ENCODE results near the gene CDH12. TPM values are rescaled to one million over a fixed set of nuclear protein-coding genes. Genes with fewer than 3 reads are reported as not detected.

CDH12 gene
- total RNA-seq, 4 donors from 2014 or later = not detected

DNA sequence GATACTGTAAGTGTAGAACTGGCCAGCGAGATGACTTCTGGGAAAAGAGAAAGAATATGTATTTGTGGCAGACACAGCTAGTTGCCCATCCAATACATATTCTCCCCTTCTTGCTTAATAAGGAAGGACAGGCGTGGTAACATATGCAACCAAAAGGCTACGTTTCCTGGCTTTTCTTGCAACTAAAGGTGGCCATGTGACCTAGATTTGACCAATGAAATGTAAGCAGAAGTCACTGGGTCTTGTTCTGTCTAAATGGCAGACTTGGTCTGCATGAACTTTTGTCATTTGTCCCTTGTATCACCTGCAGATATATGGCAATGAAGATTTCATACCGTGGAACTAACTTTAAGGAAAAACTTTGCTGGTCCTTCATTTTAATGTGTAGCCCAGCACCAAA, 183.8 kb downstream of the CDH12 start:
- TF ChIP-seq, protein P1, sequence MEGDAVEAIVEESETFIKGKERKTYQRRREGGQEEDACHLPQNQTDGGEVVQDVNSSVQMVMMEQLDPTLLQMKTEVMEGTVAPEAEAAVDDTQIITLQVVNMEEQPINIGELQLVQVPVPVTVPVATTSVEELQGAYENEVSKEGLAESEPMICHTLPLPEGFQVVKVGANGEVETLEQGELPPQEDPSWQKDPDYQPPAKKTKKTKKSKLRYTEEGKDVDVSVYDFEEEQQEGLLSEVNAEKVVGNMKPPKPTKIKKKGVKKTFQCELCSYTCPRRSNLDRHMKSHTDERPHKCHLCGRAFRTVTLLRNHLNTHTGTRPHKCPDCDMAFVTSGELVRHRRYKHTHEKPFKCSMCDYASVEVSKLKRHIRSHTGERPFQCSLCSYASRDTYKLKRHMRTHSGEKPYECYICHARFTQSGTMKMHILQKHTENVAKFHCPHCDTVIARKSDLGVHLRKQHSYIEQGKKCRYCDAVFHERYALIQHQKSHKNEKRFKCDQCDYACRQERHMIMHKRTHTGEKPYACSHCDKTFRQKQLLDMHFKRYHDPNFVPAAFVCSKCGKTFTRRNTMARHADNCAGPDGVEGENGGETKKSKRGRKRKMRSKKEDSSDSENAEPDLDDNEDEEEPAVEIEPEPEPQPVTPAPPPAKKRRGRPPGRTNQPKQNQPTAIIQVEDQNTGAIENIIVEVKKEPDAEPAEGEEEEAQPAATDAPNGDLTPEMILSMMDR (IDR thresholded peaks at IDR 0.05) = no peak
- DNase-seq (ENCODE audit: low spot score) (no peak), ATAC-seq (ENCODE audit: low FRiP score) (no peak)

DNA sequence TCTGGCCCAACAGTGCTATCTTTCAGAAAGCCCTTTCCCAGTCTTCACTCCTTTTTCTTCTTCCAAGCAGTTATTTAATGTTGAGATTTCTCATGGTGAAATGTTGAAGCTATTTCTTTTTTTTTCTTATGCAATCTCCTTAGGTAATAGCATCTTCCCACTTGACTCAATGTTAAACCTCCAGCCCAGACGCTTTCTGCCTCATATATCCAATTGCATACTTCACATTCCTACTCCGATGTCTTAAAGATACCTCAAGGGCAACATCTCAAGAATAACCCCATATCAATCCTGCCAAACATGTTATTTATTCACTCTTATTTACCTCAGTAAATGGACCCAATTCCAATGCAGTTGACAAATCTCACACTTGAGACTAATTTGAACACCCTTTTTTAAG, 187.3 kb downstream of the CDH12 start:
- TF ChIP-seq, protein P1 (IDR thresholded peaks at IDR 0.05) = no peak
- ATAC-seq (ENCODE audit: low FRiP score) (no peak), DNase-seq (ENCODE audit: low spot score) (no peak)

DNA sequence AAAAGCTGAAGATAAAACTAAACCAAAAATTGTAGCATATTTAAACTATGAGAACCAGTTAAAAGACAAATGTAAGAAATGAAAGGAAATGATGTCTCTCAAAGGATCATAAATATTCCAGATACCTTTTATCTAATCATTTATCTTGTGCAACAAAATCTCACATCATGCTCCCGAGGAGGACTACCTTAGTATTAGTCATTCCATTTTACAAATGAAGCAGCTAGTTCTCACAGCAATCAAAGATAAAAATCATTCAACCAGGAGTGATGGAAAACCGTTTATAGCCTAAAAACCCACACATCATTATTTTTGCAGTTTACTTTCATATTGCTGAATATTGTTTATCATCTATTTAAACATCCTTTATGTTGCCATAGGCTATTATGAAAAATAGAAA, 190.0 kb downstream of the CDH12 start:
- ATAC-seq (ENCODE audit: low FRiP score) (no peak), DNase-seq (ENCODE audit: low spot score) (no peak)
- TF ChIP-seq, protein P1 (IDR thresholded peaks at IDR 0.05) = no peak

DNA sequence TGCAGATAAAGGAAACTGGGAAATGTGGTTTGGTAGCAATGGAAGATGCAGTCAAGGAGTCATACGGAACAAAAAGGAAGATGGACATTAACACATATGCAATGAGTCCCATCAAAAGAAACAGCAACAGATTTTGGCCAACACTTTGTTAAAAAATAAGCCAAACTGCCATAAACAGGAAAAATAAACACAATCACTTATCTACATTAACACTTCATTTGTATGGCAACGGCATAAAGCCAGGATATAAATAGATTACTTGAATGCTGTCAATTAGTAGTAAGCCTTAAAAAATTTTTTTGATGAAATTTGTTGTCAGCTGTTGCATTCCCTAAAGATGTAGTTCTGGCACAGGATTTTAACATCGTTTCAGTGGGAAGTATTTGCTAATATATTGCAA, 190.8 kb downstream of the CDH12 start:
- no peak for ATAC-seq (ENCODE audit: low FRiP score)
- DNase-seq (ENCODE audit: low spot score) = no peak
- TF ChIP-seq, protein P1 (IDR thresholded peaks at IDR 0.05) = no peak

DNA sequence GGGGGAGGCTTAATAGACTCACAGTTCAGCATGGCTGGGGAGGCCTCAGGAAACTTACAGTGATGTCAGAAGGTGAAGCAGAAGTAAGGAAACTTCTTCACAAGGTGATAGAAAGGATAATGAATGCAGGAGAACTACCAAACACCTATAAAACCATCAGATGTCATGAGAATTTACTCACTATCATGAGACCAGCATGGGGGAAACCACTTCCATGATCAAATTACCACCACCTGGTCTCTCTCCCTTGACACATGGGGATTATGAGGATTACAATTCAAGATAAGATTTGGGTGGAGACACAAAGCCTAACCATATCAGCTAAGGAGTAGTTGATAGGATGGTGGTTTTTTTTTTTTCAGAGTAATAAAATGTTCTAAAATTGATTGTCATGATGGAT, 201.8 kb downstream of the CDH12 start:
- no peak for DNase-seq (ENCODE audit: low spot score)
- TF ChIP-seq, protein P1 (IDR thresholded peaks at IDR 0.05) = no peak
- ATAC-seq (ENCODE audit: low FRiP score) = no peak

DNA sequence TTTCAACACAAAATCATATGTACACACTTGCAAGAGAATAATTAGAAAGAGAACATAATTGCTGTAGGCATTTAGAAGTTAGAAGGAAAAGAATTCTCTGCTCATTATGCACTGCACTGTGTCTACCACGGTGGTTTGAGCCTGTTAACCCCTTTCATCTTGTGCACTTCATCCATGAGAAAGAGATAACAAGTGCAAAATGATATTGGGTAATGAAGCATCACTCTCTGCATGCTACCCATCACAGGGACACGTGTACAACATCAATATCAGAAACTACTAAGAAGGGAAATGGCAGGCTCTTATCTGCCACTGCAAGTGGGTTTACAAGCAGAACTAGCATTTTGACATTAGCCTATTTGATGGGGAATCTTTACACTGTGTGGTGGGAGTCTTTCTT, 202.6 kb downstream of the CDH12 start:
- DNase-seq (ENCODE audit: low spot score) (no peak), ATAC-seq (ENCODE audit: low FRiP score) (no peak)
- TF ChIP-seq, protein P1 (IDR thresholded peaks at IDR 0.05) = no peak

DNA sequence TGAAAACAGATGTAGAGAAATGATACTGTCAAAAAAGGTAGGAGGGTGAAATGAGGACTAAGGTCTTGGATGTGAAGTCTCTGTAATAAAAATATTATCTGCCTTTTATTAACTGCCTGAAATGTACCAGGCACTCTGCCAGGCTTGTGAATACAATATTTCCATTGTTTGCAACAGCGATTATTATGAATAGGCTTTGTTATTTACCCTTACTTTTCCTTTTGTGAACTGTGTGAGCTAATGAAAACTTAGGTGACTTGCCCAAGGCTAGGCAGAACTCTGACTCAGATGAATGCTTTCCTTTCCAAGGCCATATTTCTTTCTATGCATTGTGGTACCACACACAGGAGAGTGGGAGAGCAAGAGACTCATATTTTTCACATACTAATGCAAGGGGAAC, 204.1 kb downstream of the CDH12 start:
- DNase-seq (ENCODE audit: low spot score) = no peak
- TF ChIP-seq, protein P1 (IDR thresholded peaks at IDR 0.05) = no peak
- ATAC-seq (ENCODE audit: low FRiP score) = no peak
